Measurements from ENCODE around the gene TPRG1L.

The TPRG1L gene

DNA sequence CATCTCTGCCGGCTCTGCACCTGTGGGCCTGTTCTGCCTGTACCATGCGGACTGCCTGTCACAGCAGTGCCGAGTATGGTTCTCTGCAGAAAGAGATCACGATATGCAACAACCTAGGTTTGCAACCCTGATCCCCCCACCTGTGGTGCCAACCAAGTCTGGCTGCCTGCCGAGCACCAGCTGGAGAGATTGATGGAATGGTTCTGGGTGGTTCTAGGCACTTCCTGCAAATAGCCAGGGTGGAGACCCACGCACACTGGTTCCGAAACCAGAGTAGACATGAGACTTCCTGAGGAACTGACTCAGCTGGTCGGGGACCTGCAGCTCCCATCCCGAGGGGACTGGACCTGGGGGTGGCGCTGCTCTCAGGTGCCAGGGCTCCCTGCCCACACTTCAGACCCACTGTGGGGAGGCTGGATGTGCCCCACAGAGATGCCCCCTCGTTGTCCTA lies 5.4 kb downstream of the TPRG1L start:
- no peak for DNase-seq

- no peak for DNase-seq
Measured at GRCh38 chr1:3630914-3631313, 6.1 kb downstream of the TPRG1L start.

GRCh38 chr1:3631320-3632260 lies 6.8 kb downstream of the TPRG1L start:
- no peak for DNase-seq

GRCh38 chr1:3632298-3632697 lies 7.5 kb downstream of the TPRG1L start:
- no peak for DNase-seq

DNA sequence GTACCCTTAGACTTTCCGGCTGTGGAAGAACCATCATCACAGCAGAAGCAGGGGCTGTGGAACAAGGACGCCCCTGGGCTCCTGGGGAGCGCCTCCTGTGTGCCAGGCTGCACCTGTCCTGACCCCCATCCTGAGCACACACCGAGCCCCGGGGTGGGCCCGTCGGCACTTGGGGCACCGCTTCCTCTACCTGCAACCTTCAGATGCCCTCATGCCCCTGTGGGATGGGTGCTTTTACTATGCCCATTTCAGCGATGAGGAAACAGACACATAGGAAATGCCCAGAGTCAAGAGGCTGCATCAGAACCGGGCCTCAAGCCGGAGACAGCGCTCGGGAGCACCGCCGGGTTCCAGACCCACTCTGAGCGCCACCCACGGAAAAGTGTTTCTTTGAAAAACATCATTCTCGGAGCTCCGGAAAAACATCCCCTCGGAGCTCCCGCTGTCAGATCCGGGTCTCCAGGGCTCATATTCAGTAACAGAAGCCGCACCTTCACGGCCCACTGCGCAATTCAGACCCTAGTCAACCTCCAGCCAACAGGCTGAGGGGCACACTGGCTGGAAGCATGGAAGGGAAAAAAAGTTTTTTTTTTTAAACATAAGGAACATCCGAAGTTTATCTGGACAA lies 8.0 kb downstream of the TPRG1L start:
- DNase-seq, result no peak

DNA sequence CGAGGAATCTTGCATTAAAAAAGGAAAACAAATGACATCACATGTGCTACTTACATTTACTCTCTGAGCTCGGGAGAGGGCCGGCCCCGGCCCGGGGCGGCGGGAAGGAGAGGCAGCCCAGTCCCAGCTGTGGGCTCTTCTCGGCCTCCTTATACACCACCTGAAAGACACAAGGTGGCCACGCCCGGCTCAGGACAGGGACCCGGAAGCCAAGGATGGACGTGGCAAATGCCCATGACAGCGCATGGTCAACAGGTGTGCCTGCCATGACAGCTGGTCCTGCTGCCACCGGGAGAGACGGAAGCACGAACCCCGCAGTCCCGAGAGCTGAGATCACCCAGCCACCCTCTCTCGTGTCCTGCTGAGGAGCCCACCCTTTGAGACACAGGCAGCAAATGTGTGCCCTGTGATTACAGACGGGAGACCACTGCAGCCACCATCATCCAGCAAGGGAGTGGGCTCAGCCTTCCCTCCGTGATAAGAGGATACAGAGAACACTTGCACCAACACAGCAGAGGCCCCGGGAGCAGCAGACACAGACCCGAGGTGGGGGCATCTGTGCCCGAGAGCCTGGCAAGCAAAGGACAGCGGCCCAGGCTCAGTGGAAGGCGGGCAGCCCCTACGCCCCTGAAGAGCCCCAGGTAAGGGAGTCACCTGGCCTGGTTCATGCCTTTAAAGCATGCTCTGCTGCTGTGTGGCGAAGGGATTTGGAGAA lies 8.7 kb downstream of the TPRG1L start:
- DNase-seq, result no peak

DNA sequence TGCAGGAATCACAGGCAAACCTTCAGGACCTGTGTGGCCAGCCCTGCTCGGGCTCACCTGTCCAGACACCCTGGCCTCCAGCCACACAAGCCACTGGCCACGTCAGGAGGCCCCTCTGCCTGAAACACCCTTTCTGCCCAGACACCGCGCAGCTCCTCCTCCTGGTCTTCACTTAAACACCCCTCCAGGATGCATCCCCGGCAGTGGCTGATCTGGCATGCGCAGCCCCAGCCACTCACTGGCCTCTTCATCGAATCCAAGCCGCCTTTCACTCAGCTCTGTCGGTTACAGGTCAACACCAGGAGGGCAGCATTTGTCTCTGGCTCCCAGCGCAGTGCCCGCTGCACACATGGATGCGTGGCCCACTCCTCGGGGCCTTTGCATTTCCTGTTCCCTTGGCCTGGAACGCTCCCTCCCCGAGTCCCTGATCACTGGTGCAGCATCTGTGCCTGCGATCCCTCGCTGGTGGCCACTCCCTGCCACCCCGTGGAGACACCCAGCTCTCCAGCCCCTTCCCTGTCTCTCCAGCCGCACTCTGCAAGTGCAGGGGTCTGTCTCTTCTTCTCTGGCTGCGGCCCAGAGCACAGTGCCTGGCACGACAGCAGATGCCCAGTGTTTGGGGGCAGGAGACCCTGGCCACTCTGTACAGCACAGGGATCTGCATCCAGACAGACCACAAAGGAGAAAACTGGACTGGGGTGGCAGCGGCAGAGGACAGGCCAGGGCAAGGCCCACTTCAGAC lies 9.4 kb downstream of the TPRG1L start:
- no peak for DNase-seq

DNA sequence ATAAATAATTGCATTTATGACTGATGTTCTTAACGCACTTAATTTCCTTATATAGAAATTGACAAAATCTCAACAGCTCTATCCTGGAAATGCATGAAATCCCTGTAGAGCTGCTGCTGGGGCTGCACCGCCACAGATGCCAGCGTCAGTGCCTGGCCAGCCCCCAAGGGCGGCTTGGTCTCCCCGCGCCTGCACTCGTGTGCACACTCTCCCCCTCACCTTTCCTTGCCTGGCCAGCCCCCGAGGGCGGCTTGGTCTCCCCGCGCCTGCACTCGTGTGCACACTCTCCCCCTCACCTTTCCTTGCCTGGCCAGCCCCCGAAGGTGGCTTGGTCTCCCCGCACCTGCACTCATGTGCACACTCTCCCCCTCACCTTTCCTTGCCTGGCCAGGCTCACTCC lies 11.3 kb downstream of the TPRG1L start:
- no peak for DNase-seq

- DNase-seq, result no peak
Measured at GRCh38 chr1:3636531-3636930, 11.7 kb downstream of the TPRG1L start.

- DNase-seq, result no peak
Measured at GRCh38 chr1:3638027-3638426, 13.2 kb downstream of the TPRG1L start.

DNA sequence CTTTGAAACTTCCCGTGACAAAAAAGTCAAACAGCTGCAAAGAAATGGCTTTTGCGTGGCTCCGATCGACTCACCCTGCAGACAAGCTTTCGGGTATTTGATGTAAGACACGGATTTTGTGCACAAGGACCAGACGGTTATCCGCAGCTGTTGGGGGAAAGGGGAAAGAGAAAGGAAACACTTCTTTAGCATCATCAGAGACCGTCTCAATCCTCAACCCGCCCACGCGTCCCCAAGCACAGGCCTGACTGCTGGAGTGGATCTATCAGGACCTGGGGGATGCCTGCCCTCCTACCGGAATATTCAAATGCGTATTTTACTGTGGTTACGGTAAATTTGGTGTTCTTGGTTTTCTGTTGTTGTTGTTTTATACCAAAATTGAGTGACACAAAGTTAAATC lies 13.9 kb downstream of the TPRG1L start:
- no peak for DNase-seq

- DNase-seq, result no peak
Measured at GRCh38 chr1:3639397-3639911, 14.6 kb downstream of the TPRG1L start.

DNA sequence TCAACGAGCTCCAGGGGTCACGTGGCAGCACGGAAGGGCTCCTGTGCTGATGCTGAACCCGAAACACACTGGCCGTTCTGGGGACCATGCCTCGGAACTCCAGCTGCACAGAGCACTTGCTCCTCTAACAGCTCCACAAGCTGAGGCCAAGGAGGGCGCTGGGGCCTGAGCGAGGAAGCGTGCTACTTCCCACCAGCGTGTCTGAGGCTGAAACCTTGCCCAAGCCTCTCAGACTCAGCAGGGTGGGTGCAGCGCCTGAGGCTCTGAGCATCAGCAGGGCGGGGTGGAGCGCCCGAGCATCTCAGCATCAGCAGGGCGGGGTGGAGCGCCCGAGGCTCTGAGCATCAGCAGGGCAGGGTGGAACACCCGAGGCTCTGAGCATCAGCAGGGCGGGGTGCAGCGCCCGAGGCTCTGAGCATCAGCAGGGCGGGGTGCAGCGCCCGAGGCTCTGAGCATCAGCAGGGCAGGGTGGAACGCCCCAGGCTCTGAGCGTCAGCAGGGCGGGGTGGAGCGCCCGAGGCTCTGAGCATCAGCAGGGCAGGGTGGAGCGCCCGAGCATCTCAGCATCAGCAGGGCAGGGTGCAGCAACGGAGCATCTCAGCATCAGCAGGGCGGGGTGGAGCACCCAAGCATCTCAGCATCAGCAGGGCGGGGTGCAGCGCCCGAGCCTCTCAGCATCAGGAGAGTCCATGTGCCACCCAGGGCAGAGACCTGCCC lies 15.5 kb downstream of the TPRG1L start:
- DNase-seq, result no peak

- no peak for DNase-seq
Measured at GRCh38 chr1:3641046-3641760, 16.4 kb downstream of the TPRG1L start.

- no peak for DNase-seq
Measured at GRCh38 chr1:3641816-3642215, 17.0 kb downstream of the TPRG1L start.

DNA sequence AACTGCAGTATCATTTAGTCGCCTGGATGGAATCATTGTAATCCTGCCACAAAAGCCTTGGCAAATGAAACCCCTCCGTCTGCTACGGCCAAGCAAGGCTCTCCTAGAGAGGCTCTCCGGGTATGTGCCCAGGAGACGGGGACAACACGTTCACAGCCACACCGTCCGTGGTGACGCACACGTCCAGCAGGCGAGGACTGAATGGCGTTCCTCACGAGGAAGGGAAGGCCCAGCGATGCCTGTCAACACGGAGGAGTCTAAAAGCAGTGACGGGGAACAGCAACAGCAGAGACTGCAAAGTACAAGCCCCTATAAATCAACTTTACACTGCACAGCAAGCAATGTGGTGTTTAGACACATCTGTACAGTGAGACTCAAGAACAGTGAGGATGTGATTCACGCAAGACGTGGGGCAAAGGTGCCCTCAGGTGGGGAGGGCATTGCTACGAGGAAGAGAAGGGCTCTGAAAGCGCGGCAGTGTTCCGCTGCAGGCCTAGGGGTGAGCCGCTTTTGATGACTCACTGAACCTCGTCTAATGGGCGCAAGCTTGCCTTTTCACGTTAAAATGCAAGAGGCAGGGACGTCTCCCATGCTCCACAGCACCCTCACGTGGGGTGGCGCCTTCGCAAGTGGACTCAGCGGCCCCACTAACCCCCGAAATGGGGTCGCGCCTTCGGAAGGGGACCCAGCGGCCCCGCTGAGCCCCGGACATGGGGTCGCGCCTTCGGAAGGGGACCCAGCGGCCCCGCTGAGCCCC lies 18.3 kb downstream of the TPRG1L start:
- DNase-seq, result no peak

- no peak for DNase-seq
Measured at GRCh38 chr1:3644273-3644672, 19.5 kb downstream of the TPRG1L start.

- no peak for DNase-seq
Measured at GRCh38 chr1:3645247-3645646, 20.4 kb downstream of the TPRG1L start.

DNA sequence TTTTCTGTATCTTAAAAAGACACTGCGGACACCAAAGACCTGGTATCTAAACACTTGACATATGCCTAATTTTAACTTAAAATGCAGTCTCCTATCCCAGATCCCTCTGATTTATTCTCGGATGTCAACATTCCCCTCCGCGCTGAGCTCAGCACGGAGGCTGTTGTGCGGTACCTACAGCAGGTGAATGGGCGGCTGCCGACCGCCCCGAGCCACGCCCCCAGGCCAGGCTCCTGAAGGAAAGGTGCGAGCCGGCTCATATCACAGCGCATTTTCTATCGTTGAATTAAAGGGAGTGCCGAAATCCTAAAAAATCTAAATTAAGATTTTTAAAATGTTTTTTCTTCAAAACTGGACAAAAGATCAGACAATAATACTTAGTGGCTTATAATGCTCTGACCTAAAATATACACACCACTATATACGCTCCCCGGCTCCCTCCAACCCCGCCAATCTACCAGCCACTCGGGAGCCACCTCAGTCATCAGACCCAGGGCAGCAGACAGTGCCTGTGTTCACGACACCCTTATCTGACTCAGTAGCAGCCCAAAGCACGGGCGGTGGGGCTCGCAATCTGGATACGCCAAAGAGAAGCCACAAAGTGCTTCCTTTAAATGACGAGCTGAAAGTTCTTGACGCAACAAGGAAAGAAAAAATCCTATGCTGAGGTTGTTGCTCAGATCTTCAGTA lies 21.0 kb downstream of the TPRG1L start:
- no peak for DNase-seq

- no peak for DNase-seq
Measured at GRCh38 chr1:3646596-3646995, 21.8 kb downstream of the TPRG1L start.

Measured in CD4-positive, alpha-beta T cell treated with Interleukin-4 for 1 hour (primary cell).